Measurements from ENCODE around the gene PAK1. TPM values are rescaled to one million over a fixed set of nuclear protein-coding genes. Genes with fewer than 3 reads are reported as not detected.

The PAK1 gene
- total and polyA plus RNA-seq, 12 donors, result 12.4 to 31.5 (median 23.4) TPM

GRCh38 chr11:77413850-77414460 is 59.9 kb downstream of the PAK1 start:
- H3K36me3 ChIP-seq (replicated peaks in 1 of 2), result no peaks in the 10 kb centered on the region
- H3K27ac ChIP-seq, result no peak overlapping the region
- H3K4me3 ChIP-seq, result no peak overlapping the region
- no peaks in the 10 kb centered on the region for H3K9me3 ChIP-seq (replicated peaks in 1 of 3)
- 63 to 78% (median 75%) methylated on average over 3 of the region's 3 CpGs for WGBS, 4 donors
- peaks cover 0 to 10% of the 10 kb centered on the region in 2 donors for H3K4me1 ChIP-seq (replicated peaks in 1 of 2)
- no peaks in the 10 kb centered on the region for H3K27me3 ChIP-seq
- DNase-seq, result no peak
- intact Hi-C loops (cut with DNase I), result no loop called here
- no peak for TF ChIP-seq CTCF (IDR thresholded peaks at IDR 0.05)

GRCh38 chr11:77412814-77413213 is 61.1 kb downstream of the PAK1 start:
- H3K4me1 ChIP-seq (replicated peaks in 1 of 2), result peaks cover 0 to 18% of the 10 kb centered on the region in 2 donors
- no peaks in the 10 kb centered on the region for H3K36me3 ChIP-seq (replicated peaks in 1 of 2)
- H3K4me3 ChIP-seq, result no peak overlapping the region
- H3K27ac ChIP-seq, result no peak overlapping the region
- H3K27me3 ChIP-seq, result no peaks in the 10 kb centered on the region
- intact Hi-C loops (cut with DNase I), result no loop called here
- 92 to 96% (median 95%) methylated on average over 5 of the region's 5 CpGs for WGBS, 4 donors
- no peak for TF ChIP-seq POLR2A (IDR thresholded peaks at IDR 0.05)
- TF ChIP-seq CTCF (IDR thresholded peaks at IDR 0.05), result no peak
- no peaks in the 10 kb centered on the region for H3K9me3 ChIP-seq (replicated peaks in 1 of 3)
- DNase-seq, result no peak

- H3K9me3 ChIP-seq (replicated peaks in 1 of 3), result no peaks in the 10 kb centered on the region
- no peaks in the 10 kb centered on the region for H3K36me3 ChIP-seq (replicated peaks in 1 of 2)
- peak overlapping the region in 3 of 4 donors; percentile 28 to 53 (median 45) for H3K4me3 ChIP-seq
- peak in 1 of 2 donors; percentile 40 for TF ChIP-seq POLR2A (IDR thresholded peaks at IDR 0.05)
- peak in 1 of 6 experiments; percentile 15 for TF ChIP-seq CTCF (IDR thresholded peaks at IDR 0.05)
- peak; percentile 80 to 90 (median 85) for DNase-seq
- peaks cover 5 to 26% of the 10 kb centered on the region in 2 donors for H3K4me1 ChIP-seq (replicated peaks in 1 of 2)
- 1 to 4% (median 3%) methylated on average over 15 to 33 of the region's 33 CpGs for whole genome bisulfite sequencing, 4 donors
- H3K27me3 ChIP-seq, result no peaks in the 10 kb centered on the region
- intact Hi-C loops (cut with DNase I), result no loop called here
- peak overlapping the region in 4 of 5 donors; percentile 22 to 64 (median 40) for H3K27ac ChIP-seq
Measured at GRCh38 chr11:77411717-77412441, 62.0 kb downstream of the PAK1 start.

- Histone ChIP-seq H3K27me3 (no peaks in the 10 kb centered on the region), H3K27ac (peak overlapping the region in 4 of 5 donors; percentile 22 to 64 (median 40)), H3K4me3 (peak overlapping the region in 3 of 4 donors; percentile 28 to 53 (median 45)), H3K9me3 (replicated peaks in 1 of 3) (no peaks in the 10 kb centered on the region), H3K36me3 (replicated peaks in 1 of 2) (no peaks in the 10 kb centered on the region), H3K4me1 (replicated peaks in 1 of 2) (peaks cover 5 to 26% of the 10 kb centered on the region in 2 donors)
- intact Hi-C loops (cut with DNase I), result no loop called here
- TF ChIP-seq POLR2A (IDR thresholded peaks at IDR 0.05), result no peak
- TF ChIP-seq CTCF (IDR thresholded peaks at IDR 0.05), result no peak
- 36 to 63% (median 42%) methylated on average over 3 to 6 of the region's 6 CpGs for WGBS, 4 donors
- peak; percentile 8 to 59 (median 26) for DNase-seq
Measured at GRCh38 chr11:77411137-77411707, 62.7 kb downstream of the PAK1 start.
